ENCODE results near the gene LRRC72. TPM values are rescaled to one million over a fixed set of nuclear protein-coding genes. Genes with fewer than 3 reads are reported as not detected.

Gene LRRC72
- total RNA-seq, 6 experiments from 2014 or later, result not detected

GRCh38 chr7:16554518-16555236 is 28.1 kb downstream of the LRRC72 start:
- Mint-ChIP-seq H3K4me3 (no peak overlapping the region), H3K27me3 (ENCODE audit: insufficient read depth) (no peaks in the 10 kb centered on the region; the same call in 1 of the 2 replicates), H3K27ac (no peak overlapping the region), H3K9me3 (no peaks in the 10 kb centered on the region), H3K4me1 (ENCODE audit: low read depth) (no peaks in the 10 kb centered on the region), H3K36me3 (ENCODE audit: low read depth) (no peaks in the 10 kb centered on the region)
- DNase-seq, result no peak
- TF ChIP-seq CTCF (IDR thresholded peaks at IDR 0.05), result no peak

GRCh38 chr7:16556359-16556758 is 29.7 kb downstream of the LRRC72 start:
- Mint-ChIP-seq H3K27ac (no peak overlapping the region), H3K4me3 (no peak overlapping the region), H3K36me3 (ENCODE audit: low read depth) (no peaks in the 10 kb centered on the region), H3K4me1 (ENCODE audit: low read depth) (peaks cover 6% of the 10 kb centered on the region; the same call in 1 of the 2 replicates), H3K27me3 (ENCODE audit: insufficient read depth) (no peaks in the 10 kb centered on the region; the same call in 1 of the 2 replicates), H3K9me3 (no peaks in the 10 kb centered on the region)
- no peak for DNase-seq
- TF ChIP-seq CTCF (IDR thresholded peaks at IDR 0.05), result no peak

- H3K4me1 Mint-ChIP-seq (ENCODE audit: low read depth), result peaks cover 6% of the 10 kb centered on the region; the same call in 1 of the 2 replicates
- H3K36me3 Mint-ChIP-seq (ENCODE audit: low read depth), result no peaks in the 10 kb centered on the region
- H3K9me3 Mint-ChIP-seq, result no peaks in the 10 kb centered on the region
- no peak for TF ChIP-seq CTCF (IDR thresholded peaks at IDR 0.05)
- H3K27me3 Mint-ChIP-seq (ENCODE audit: insufficient read depth), result no peaks in the 10 kb centered on the region; the same call in 1 of the 2 replicates
- H3K27ac Mint-ChIP-seq, result no peak overlapping the region
- no peak overlapping the region for H3K4me3 Mint-ChIP-seq
- no peak for DNase-seq
Measured at GRCh38 chr7:16558761-16559302, 32.2 kb downstream of the LRRC72 start.

GRCh38 chr7:16559497-16560179 is 33.0 kb downstream of the LRRC72 start:
- H3K4me3 Mint-ChIP-seq, result no peak overlapping the region
- no peak for TF ChIP-seq CTCF (IDR thresholded peaks at IDR 0.05)
- no peaks in the 10 kb centered on the region for H3K27me3 Mint-ChIP-seq (ENCODE audit: insufficient read depth)
- H3K36me3 Mint-ChIP-seq (ENCODE audit: low read depth), result no peaks in the 10 kb centered on the region
- peaks cover 8% of the 10 kb centered on the region; the same call in 1 of the 2 replicates for H3K4me1 Mint-ChIP-seq (ENCODE audit: low read depth)
- no peak overlapping the region for H3K27ac Mint-ChIP-seq
- DNase-seq, result no peak
- no peaks in the 10 kb centered on the region for H3K9me3 Mint-ChIP-seq

- Mint-ChIP-seq H3K4me1 (ENCODE audit: low read depth) (peaks cover 12% of the 10 kb centered on the region; the same call in 1 of the 2 replicates), H3K27me3 (ENCODE audit: insufficient read depth) (no peaks in the 10 kb centered on the region), H3K4me3 (no peak overlapping the region), H3K27ac (no peak overlapping the region), H3K9me3 (no peaks in the 10 kb centered on the region), H3K36me3 (ENCODE audit: low read depth) (no peaks in the 10 kb centered on the region)
- TF ChIP-seq CTCF (IDR thresholded peaks at IDR 0.05), result no peak
- DNase-seq, result no peak
Measured at GRCh38 chr7:16561943-16562342, 35.3 kb downstream of the LRRC72 start.
